ENCODE measurements around the gene PRSS21. TPM values are rescaled to one million over a fixed set of nuclear protein-coding genes. Genes with fewer than 3 reads are reported as not detected.

Gene PRSS21
- total RNA-seq, 2 donors from 2014 or later: not detected

DNA sequence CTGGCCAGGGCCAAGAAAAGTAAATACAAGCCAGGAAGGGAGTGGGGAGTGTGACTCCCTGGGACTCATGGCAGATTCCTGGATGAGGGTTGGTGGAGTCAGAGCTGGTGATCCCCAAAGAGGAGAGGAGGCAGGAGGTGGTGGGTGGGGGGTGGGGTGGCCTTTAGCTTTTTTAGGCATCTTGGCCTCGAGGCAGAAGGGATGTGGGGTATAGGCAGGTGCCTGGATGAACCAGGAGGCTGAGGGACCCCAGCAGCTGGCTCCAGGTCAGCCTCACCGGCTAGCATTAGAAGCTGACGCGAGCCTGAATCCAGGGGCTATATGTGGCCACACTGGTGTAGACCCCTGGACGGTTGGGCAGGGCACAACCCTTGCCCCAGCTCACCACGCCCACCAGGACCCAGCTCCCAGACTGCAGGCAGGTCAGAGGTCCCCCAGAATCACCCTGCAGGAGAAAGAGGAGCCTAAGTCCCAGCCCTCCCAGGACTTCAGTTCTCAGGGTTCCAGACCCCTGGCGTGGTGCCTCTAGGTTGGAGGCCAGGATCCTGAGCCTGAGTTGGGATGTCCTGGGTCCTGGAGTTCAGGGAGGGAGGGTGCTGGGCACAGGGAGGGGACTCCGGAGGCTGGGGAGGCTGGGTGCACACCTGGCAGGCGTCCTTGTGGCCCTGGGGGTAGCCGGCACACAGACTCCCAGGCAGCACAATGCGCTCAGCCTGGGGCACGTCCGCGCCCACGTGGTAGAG lies 32.5 kb upstream of the PRSS21 start:
- Histone ChIP-seq H3K36me3 (no peaks in the 10 kb centered on the region), H3K4me3 (peak overlapping the region in 1 of 2 donors; percentile 44), H3K4me1 (peaks cover 0 to 11% of the 10 kb centered on the region in 2 donors), H3K27me3 (peaks cover 4 to 18% of the 10 kb centered on the region in 2 donors), H3K27ac (no peak overlapping the region), H3K9me3 (no peaks in the 10 kb centered on the region)
- DNase-seq (ENCODE audit: low spot score): no peak
- TF ChIP-seq, protein P1, sequence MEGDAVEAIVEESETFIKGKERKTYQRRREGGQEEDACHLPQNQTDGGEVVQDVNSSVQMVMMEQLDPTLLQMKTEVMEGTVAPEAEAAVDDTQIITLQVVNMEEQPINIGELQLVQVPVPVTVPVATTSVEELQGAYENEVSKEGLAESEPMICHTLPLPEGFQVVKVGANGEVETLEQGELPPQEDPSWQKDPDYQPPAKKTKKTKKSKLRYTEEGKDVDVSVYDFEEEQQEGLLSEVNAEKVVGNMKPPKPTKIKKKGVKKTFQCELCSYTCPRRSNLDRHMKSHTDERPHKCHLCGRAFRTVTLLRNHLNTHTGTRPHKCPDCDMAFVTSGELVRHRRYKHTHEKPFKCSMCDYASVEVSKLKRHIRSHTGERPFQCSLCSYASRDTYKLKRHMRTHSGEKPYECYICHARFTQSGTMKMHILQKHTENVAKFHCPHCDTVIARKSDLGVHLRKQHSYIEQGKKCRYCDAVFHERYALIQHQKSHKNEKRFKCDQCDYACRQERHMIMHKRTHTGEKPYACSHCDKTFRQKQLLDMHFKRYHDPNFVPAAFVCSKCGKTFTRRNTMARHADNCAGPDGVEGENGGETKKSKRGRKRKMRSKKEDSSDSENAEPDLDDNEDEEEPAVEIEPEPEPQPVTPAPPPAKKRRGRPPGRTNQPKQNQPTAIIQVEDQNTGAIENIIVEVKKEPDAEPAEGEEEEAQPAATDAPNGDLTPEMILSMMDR (IDR thresholded peaks at IDR 0.05): no peak

DNA sequence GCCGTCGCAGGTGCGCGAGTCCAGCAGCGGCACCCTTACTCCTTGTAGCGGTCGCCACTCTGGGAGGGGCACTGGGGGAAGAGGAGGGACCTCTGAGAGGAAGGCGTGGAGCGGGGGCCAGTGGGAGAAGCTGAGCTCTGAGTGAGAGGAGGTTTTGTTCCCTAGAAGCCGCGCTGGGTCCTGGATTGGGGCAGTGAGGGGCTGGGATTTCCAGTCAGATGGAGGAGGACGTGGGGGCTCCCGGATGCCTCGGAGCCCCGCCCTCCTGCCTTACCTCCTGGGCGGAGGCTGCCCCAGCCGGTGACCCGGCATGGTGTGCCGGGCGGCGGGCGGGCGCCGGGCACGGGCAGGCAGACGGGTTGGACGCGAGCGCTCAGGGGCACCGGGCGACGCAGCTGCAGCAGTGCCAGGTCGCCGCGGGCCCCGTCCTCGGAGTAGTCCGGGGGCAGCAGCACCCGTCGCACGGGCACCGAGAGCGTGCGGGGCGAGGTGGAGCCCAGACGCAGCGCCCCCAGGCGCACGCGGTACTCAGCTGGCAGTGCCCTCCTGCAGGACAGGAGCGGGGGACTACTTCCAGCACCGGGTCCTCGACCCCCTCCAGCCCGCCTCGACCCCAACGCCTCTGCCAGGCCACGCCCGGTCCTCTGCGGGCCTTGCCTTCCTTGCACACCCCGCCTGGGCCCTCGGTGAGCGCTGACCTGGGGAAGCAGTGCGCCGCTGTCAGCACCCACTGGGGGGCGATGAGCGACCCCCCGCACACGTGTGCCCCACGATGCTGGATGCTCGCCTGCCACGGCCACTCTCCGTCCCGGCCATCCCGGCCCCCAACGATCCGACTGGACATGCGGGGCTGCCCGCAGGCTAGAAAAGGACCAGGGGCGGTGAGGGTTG lies 31.7 kb upstream of the PRSS21 start:
- no peak for DNase-seq (ENCODE audit: low spot score)
- no peak overlapping the region for H3K27ac ChIP-seq
- no peaks in the 10 kb centered on the region for H3K9me3 ChIP-seq
- peaks cover 4 to 18% of the 10 kb centered on the region in 2 donors for H3K27me3 ChIP-seq
- TF ChIP-seq, protein P1 (IDR thresholded peaks at IDR 0.05): no peak
- peak overlapping the region in 1 of 2 donors; percentile 44 for H3K4me3 ChIP-seq
- peaks cover 0 to 11% of the 10 kb centered on the region in 2 donors for H3K4me1 ChIP-seq
- no peaks in the 10 kb centered on the region for H3K36me3 ChIP-seq

DNA sequence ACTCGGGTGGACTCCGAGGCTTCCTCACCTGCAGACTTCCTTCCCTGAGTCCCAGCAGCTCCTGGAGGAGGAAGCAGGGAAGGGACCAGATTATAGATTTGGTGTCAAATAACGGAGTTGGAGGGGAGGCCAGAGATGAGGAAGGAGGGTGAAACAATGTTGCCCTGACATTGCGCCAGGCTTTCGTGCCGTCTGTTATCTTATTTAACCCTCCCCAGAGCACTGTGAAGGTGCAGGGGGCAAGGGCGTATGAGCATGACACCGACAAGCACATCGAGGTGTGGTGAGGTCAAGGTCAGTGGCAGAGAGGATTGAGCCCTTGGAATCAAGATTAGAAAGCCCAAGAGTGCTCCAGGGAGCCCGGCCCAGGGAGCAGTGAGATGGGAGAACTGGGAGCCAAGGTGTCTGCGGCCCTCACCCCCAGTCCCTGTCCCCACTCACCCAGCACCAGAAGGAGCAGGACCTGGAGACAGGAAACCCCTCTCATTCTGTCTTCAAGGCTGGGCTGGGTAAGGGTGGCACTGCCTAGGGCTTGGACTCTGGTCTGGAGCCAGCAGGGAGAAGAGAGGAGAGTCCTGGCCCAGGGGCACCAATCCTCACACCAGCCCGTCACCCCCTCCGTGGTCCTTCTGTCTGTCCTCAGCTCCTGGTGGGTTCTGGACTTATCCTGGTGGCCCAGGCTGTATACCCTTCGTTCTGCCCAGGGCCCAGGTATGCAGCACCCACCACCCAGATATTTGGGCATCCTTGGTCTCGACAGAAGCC lies 30.8 kb upstream of the PRSS21 start:
- Histone ChIP-seq H3K4me1 (peaks cover 0 to 11% of the 10 kb centered on the region in 2 donors), H3K27ac (no peak overlapping the region), H3K4me3 (no peak overlapping the region), H3K9me3 (no peaks in the 10 kb centered on the region), H3K36me3 (no peaks in the 10 kb centered on the region), H3K27me3 (peaks cover 4 to 18% of the 10 kb centered on the region in 2 donors)
- TF ChIP-seq, protein P1 (IDR thresholded peaks at IDR 0.05): no peak
- DNase-seq (ENCODE audit: low spot score): no peak

DNA sequence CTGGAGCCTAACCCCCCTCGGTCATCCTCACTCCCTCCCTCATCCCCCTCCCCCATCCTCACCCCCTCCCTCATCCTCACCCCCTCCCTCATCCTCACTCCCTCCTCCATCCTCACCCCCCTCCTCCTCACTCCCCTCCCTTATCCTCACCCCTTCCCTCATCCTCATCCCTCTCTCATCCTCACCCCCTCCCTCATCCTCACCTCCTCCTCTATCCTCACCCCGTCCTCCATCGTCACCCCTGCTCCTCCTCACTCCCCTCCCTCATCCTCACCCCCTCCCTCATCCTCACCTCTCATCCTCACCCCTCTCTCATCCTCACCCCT lies 30.2 kb upstream of the PRSS21 start:
- Histone ChIP-seq H3K4me3 (no peak overlapping the region), H3K36me3 (no peaks in the 10 kb centered on the region), H3K9me3 (no peaks in the 10 kb centered on the region), H3K4me1 (peaks cover 0 to 11% of the 10 kb centered on the region in 2 donors), H3K27me3 (peaks cover 4 to 18% of the 10 kb centered on the region in 2 donors), H3K27ac (no peak overlapping the region)
- DNase-seq (ENCODE audit: low spot score): no peak
- TF ChIP-seq, protein P1 (IDR thresholded peaks at IDR 0.05): no peak

DNA sequence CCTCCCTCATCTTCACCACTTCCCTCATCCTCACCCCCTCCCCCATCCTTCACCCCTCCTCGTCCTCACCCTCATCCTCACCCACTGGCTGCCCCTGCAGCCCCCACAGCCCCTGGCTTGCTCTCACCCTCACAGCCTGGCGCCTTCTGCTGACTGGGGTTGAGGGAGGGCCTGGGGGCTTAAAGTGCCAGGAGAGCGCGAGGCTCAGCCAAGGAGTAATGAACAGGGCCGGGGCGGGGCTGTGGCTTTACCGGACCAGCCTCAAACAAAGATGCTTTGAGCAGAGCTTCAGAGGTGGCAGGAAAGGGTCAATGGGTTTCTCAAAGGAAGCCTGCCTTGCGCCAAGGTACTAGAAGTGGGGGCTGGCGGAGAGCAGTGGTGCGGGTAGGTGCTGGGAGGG lies 29.6 kb upstream of the PRSS21 start, which contains the start of gene PRSS33:
Gene PRSS33, minus strand, starts transcription at position 155 of the 400 bp plus-strand sequence. CDS start 1,013 bp downstream, outside the sequence.
- Histone ChIP-seq H3K27me3 (peaks cover 4 to 18% of the 10 kb centered on the region in 2 donors), H3K9me3 (no peaks in the 10 kb centered on the region), H3K4me3 (no peak within 1 kb of the TSS), H3K27ac (no peak within 1 kb of the TSS), H3K36me3 (no peaks in the 10 kb centered on the region), H3K4me1 (peaks cover 0 to 11% of the 10 kb centered on the region in 2 donors)
- no peak for DNase-seq (ENCODE audit: low spot score)
- TF ChIP-seq, protein P1 (IDR thresholded peaks at IDR 0.05): no peak
